Globus pallidus (tissue), 1 donor: ENCODE measurements around the gene ASIC1.
A peak's percentile ranks its signal among the peaks of the same experiment; 100 is the strongest.

Experiments
- DNase-seq: peaks from one replicate; pipeline ENCODE4 v3.0.0-alpha.2; 2015; ENCODE audit warnings: low spot score

The ASIC1 gene

GRCh38 chr12:50041062-50041860, 16.1 kb upstream of the ASIC1 start:
- DNase-seq: no peak

DNA sequence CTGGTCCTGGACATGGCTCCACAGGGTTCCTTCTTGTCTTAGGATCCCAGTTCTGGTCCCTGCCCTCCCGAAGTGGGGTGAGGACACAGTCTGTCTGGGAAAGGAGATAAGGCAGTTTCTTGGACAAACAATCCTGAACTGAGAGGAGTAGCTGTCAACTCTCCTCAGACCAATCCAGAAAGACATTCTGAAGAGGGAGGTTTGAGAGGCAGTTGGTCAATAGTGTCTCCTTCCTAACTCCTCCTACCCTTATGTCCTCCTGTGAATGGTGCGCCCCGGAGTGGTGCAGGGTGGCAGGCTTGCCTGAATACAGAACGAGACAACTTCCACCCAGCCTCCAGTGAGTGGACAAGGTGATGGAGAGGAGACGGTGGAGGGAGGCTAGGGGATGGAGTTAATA, 15.4 kb upstream of the ASIC1 start:
- DNase-seq: no peak

DNA sequence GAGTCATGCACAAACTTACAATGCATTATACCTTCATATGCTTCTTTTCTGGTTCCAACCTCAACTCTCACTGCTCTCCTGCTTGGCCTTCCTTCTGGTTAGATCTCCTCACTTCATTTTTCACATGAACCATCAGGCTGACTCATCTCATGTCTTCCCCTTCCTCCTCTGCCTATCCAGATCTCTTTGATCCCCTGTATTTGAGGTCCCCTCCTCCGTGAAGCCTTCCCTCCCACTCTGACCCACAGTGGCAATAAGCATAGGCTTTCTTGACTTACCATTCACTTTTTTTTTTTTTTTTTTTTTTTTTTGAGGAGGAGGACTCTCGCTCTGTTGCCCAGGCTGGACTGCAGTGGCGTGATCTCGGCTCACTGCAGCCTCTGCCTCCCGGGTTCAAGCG, 14.7 kb upstream of the ASIC1 start:
- DNase-seq: no peak

- no peak for DNase-seq
These were observed 14.1 kb upstream of the ASIC1 start for GRCh38 chr12:50043308-50043707.

DNA sequence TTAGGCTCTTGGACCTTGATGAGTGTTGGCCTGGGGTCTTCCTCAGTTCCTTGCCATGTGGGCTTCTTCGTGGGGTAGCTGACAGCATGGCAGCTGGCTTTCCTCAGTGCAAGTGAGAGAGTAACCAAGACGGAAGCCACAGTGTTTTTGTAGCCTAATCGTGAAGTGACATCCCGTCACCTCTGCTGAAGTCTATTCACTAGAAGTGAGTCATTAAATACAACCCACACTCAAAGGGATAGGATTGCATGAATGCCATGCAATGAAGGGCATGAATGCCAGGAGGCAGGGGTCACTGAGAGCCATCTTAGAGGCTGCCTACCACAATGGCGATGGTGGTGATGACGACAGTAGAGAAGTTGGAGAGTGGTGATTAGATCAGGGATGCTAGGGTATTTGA, 13.5 kb upstream of the ASIC1 start:
- DNase-seq: no peak

GRCh38 chr12:50047693-50048250, 9.6 kb upstream of the ASIC1 start:
- DNase-seq: no peak

GRCh38 chr12:50049254-50050118, 7.9 kb upstream of the ASIC1 start:
- DNase-seq: no peak

GRCh38 chr12:50050119-50050385, 7.3 kb upstream of the ASIC1 start:
- DNase-seq: no peak

DNA sequence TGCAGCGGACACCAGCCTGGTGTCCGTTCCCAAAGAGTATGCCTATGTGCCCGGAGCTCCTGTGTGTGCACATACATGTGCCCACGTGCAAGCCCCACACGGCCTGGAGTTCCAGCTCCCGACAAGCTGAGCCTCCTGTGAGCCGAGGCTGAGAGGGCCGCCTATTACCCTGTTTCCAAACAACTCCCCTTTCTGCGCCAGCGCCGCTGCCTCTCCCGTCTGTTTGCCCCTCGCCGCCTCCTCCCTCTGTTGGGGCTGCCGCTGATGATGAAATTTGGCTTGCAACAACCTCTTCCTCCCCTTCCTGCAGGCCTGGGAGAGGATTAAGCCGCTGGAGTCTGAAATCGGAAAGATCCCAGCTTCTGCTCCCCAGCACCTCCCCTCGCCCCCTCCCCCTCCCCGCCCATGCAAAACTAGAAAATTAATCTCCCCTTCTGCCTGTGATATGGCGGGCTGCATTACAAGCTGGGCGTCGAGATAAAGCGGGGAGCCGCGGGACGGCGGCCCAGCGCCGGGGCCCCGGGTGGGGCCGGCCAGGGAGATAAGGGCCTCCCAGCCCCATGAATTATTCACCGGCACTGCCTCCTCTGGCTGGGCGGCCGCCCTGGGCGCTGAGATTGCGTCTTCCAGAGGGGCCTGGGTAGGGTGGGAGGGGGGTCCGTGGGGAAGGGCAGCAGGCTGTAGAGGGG, 6.8 kb upstream of the ASIC1 start:
- no peak for DNase-seq

DNA sequence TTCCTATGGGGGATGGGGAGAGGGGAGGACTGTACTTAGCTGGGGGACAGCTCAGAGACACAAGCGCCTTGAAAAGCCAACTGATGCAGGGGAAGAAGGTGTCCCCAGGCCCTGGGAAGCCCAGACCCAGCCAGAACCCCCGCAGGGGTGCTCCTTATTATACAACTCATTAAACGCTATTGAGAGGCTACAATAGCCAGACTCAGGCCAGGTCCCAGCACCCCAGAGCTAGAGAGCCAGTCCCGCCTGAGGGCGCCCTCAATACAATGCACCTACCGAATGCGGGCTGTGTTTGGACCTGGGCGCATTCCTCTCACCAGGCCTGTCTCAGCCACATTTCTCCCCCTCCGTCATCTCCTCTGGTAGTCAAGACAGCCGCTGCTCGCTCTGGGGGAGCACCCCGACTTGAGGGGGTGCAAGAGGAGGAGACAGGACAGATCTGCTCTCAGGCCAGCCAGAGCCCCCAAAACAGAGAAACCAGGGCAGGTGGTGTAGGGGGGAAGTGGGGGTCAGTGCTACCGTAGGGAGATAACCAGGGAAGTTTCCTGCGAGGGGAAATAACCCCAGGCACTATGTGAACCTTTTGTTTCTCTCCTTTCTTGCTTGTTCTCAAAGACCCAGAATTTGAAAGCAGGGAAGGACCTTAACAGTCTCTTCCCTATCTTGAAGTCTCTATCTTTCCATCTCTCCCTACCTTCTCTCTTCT, 6.1 kb upstream of the ASIC1 start:
- DNase-seq: no peak

- no peak for DNase-seq
These were observed 4.9 kb upstream of the ASIC1 start for GRCh38 chr12:50052544-50052943.

- DNase-seq: no peak
These were observed 4.4 kb upstream of the ASIC1 start for GRCh38 chr12:50052964-50053363.

DNA sequence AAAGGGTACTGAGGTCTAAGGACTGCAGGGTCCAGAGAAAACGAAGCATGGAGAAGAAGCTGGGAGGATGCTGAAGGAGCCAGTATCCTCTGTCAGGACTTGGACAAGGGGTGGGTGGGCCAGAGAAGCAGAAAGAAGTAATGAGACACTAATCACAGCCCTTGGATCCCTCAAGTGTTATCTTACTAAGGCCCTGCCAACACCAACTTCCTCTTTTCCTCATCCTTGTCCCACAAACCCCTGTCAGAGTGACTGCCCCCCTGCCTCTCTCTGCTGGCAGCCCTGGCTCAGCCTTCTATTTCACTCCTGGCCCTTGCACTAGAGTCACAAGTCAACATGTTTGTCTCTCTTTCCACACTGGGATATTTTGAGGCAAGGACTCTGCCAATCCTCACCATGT, 3.8 kb upstream of the ASIC1 start:
- no peak for DNase-seq

DNA sequence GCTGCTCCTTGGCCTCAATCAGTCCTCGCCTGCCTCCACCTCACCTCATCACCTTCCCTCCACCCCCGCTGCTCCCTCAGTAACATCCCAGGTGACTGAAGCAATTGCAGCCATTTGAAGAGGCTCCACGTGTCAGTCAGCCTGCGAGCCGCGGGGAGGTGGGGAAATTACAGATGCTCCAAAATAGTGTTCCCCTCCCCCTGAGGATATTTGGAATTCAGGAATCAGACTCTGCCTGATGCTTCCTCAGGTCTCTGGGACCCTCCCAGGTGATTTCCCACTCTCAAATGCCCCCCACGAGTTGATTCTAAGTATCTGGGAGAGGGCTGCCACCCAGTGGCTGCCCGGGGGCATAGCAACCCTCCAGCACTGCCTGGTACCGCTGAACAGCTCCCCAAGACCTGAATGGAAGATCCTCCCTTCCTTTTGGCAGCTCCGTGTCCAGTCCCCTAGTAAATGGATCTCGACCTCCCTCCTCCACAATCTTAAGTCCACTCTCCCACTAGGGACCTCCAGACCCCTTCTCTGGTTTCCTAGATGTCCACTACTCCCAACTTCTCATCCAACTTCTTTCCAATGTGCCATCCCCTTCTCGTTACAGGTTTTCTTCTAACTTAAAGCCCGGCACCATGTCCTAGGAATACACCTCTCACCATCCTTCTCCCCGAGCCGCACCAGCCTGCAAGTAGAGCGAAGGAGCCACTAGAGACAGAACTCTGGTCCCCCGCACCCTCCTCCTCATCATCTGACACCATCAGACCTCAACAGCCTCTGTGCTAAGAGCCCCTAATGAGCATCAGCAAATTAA, 1.4 kb upstream of the ASIC1 start:
- DNase-seq: peak; percentile 73

- DNase-seq: no peak
These were observed 788 bp upstream of the ASIC1 start for GRCh38 chr12:50056639-50056976.

DNA sequence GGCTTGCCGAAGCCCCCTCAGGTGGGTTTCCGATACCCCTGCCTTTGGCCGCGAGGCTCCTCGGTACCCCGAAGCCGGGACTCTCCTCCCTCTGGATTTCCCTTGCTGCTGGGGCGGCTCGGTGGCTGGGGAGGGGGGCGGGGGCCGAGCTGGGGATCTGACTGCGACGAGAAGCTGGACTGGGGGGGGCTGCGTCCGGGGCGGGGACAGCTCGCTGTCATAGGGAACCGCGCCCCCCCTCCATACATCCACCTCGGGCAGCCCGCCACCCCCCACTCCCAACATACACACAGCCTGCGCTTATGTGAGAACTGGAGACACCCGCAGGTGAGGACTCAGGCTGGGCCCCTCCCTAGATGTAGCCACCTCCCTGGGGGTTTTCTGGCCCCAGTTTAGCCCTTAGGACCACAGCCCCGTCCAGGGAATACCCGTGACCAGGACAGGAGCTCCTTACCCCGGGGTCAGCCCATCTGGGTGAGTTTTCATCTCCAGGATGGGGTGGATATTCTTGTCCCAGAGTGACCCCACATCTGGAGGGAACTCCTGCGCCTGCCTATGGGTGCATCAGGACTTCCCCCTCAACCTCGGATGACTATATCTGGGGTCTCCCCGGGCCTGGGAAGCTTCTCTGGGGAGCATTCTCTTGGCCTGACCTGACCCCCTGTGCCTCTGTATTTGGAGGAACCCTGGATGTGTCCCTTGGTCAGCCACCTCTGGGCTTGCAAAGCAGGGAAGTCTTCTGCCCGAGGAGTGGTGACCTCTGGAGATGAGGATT, 687 bp downstream of the ASIC1 start:
- DNase-seq: no peak

GRCh38 chr12:50058743-50059312, 1.4 kb downstream of the ASIC1 start:
- no peak for DNase-seq

DNA sequence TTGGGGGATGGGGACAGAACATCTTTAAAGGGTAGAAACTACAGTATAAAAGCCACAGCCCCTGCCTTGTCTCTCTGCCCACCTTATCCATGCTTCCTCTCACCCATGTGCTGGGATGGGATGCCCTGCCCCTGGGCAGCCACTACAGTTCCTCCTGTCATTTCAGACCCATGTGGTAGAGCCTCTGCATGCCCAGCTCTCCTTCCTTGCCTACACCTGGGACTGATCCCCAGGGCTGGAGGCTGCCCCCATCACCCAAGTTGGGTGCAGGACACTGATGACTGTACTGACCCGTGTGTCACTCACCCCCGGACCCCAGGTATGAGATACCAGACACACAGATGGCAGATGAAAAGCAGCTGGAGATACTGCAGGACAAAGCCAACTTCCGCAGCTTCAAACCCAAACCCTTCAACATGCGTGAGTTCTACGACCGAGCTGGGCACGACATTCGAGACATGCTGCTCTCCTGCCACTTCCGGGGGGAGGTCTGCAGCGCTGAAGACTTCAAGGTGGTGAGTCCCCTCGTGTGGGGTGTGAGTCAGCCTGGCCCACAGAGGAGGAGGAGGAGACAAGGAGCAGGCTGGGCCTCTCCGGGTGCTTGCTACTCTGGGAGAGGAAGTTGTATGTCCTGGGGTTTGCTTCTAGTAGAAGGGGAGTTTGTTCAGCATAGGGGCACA, 2.2 kb downstream of the ASIC1 start:
- no peak for DNase-seq

- no peak for DNase-seq
These were observed 2.7 kb downstream of the ASIC1 start for GRCh38 chr12:50060120-50060468.

GRCh38 chr12:50061171-50061570, 3.8 kb downstream of the ASIC1 start:
- peak; percentile 53 for DNase-seq
